IgD-negative memory B cell (primary cell): ENCODE results near the gene ACSL4. TPM values are rescaled to one million over a fixed set of nuclear protein-coding genes. Genes with fewer than 3 reads are reported as not detected.
"Not testable (repeated sequence)": the region's sequence is repeated elsewhere in the genome, so short reads cannot be mapped to it uniquely, and the experiment has no call there.

Experiments used
- H3K27ac Mint-ChIP-seq, 3 donors: one replicate each; pipeline ENCODE4 v1.8.0; 2020 to 2022; ENCODE audit warnings: mild to moderate bottlenecking in 3 of 3, mixed read lengths in 3 of 3, moderate library complexity in 1 of 3
- H3K27me3 Mint-ChIP-seq: one replicate; pipeline ENCODE4 v1.8.0; 2021; ENCODE audit warnings: mixed read lengths
- H3K36me3 Mint-ChIP-seq: one replicate; pipeline ENCODE4 v1.8.0; 2020; ENCODE audit warnings: mild to moderate bottlenecking, mixed read lengths
- H3K4me1 Mint-ChIP-seq, 3 donors: one replicate each; pipeline ENCODE4 v1.8.0; 2020 to 2022; ENCODE audit warnings: mixed read lengths in 3 of 3, mild to moderate bottlenecking in 1 of 3
- H3K4me3 Mint-ChIP-seq, 4 donors: one replicate each; pipeline ENCODE4 v1.8.0; 2020 to 2022; ENCODE audit warnings: mild to moderate bottlenecking in 4 of 4, mixed read lengths in 4 of 4, moderate library complexity in 3 of 4
- H3K9me3 Mint-ChIP-seq, 3 donors: one replicate each; pipeline ENCODE4 v1.8.0; 2020 to 2021; ENCODE audit warnings: mixed read lengths in 3 of 3, mild to moderate bottlenecking in 1 of 3
- polyA plus RNA-seq: library from polyadenylated mRNA; unstranded; fragments of 300-500 nt; fragmentation: Illumina TruSeq; gene quantifications from one replicate; pipeline ENCODE4 v1.2.3, GENCODE V29; 2021

Gene ACSL4
- polyA plus RNA-seq, 1 donor from 2014 or later, result 11.8 TPM

DNA sequence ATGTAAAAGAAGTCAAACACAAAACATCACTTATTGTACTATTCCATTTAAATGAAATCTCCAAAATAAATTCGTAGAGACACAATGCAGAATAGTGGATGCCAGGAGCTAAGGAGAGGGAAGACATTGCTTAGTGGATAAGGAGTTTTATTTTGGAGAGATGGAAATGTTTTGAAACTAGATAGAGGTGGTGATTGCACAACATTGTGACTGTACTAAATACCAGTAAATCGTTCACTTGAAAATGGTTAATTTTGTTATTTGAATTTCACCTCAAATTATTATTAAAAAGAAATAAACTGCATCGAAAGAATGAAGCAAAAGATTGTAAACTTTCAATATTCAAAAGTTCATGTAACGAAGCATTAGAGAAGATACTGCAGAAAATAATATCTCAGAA lies 9.7 kb upstream of the ACSL4 start:
- H3K27me3 Mint-ChIP-seq, result no peaks in the 10 kb centered on the region
- H3K4me3 Mint-ChIP-seq, result no peak overlapping the region
- no peaks in the 10 kb centered on the region for H3K36me3 Mint-ChIP-seq
- peaks cover 0 to 5% (median 2%) of the 10 kb centered on the region in 3 donors for H3K4me1 Mint-ChIP-seq
- no peak overlapping the region for H3K27ac Mint-ChIP-seq
- no peaks in the 10 kb centered on the region for H3K9me3 Mint-ChIP-seq

GRCh38 chrX:109740896-109741295 lies 7.8 kb upstream of the ACSL4 start:
- not testable (repeated sequence) for H3K27me3 Mint-ChIP-seq, H3K4me1 Mint-ChIP-seq, H3K4me3 Mint-ChIP-seq, H3K27ac Mint-ChIP-seq, H3K36me3 Mint-ChIP-seq, H3K9me3 Mint-ChIP-seq

DNA sequence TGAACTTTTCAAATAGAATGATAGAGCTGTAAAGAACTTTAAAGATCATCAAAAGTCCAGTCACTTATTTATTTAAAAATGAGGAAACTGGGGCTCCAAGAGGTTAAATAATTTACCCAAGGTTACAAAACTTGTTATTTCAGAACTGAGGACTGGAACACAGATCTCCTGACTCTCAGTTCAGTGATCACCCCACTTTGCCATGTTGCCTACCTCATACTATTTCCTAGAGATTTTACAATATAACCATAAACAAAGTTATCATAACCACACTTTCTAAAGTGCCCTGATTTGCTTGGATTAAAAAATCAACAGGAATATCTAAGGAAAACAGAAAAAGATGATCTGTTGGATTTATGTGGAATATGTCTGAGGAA lies 7.4 kb upstream of the ACSL4 start:
- no peaks in the 10 kb centered on the region for H3K36me3 Mint-ChIP-seq
- no peak overlapping the region for H3K27ac Mint-ChIP-seq
- no peaks in the 10 kb centered on the region for H3K9me3 Mint-ChIP-seq
- peaks cover 0 to 7% (median 2%) of the 10 kb centered on the region in 3 donors for H3K4me1 Mint-ChIP-seq
- no peak overlapping the region for H3K4me3 Mint-ChIP-seq
- no peaks in the 10 kb centered on the region for H3K27me3 Mint-ChIP-seq

GRCh38 chrX:109739625-109740432 lies 6.8 kb upstream of the ACSL4 start:
- no peaks in the 10 kb centered on the region for H3K36me3 Mint-ChIP-seq
- H3K4me1 Mint-ChIP-seq, result peaks cover 0 to 11% (median 3%) of the 10 kb centered on the region in 3 donors
- H3K9me3 Mint-ChIP-seq, result no peaks in the 10 kb centered on the region
- H3K27me3 Mint-ChIP-seq, result no peaks in the 10 kb centered on the region
- H3K27ac Mint-ChIP-seq, result no peak overlapping the region
- no peak overlapping the region for H3K4me3 Mint-ChIP-seq

DNA sequence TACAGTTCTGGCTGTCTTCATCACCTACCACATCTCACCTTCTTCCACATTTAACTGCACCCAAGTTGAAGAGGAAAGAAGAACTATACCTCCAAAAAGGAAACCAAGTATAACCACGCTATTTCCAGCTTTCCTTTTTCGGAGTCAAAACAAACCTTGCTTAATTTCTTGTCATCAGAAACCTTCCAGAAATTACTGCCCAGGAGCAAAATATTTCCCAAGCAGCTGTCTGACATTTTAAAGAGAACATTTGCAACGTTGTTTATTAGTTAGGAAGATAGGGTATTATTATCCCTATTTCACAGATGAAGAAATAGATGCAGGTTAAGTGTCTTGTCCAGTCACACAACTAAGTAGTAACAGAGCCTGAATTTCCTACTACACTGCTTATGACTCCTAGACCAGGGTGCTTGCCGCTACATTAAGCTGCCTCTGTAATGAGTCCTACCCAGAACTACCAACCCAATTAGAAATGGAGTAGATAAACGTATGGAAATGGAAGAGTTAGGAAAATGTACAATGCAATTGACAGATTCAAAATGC lies 2.2 kb upstream of the ACSL4 start:
- no peaks in the 10 kb centered on the region for H3K36me3 Mint-ChIP-seq
- H3K27ac Mint-ChIP-seq, result no peak overlapping the region
- H3K4me1 Mint-ChIP-seq, result peaks cover 1 to 17% (median 11%) of the 10 kb centered on the region in 3 donors
- peak overlapping the region in 1 of 4 donors; percentile 60 for H3K4me3 Mint-ChIP-seq
- H3K9me3 Mint-ChIP-seq, result no peaks in the 10 kb centered on the region
- H3K27me3 Mint-ChIP-seq, result no peaks in the 10 kb centered on the region

GRCh38 chrX:109733613-109734083 lies 591 bp upstream of the ACSL4 start:
- Mint-ChIP-seq H3K4me3 (peak overlapping the region; percentile 88 to 98 (median 94)), H3K9me3 (no peaks in the 10 kb centered on the region), H3K27me3 (no peaks in the 10 kb centered on the region), H3K4me1 (peaks cover 12 to 26% (median 19%) of the 10 kb centered on the region in 3 donors), H3K27ac (peak overlapping the region; percentile 14 to 92 (median 82)), H3K36me3 (no peaks in the 10 kb centered on the region)

DNA sequence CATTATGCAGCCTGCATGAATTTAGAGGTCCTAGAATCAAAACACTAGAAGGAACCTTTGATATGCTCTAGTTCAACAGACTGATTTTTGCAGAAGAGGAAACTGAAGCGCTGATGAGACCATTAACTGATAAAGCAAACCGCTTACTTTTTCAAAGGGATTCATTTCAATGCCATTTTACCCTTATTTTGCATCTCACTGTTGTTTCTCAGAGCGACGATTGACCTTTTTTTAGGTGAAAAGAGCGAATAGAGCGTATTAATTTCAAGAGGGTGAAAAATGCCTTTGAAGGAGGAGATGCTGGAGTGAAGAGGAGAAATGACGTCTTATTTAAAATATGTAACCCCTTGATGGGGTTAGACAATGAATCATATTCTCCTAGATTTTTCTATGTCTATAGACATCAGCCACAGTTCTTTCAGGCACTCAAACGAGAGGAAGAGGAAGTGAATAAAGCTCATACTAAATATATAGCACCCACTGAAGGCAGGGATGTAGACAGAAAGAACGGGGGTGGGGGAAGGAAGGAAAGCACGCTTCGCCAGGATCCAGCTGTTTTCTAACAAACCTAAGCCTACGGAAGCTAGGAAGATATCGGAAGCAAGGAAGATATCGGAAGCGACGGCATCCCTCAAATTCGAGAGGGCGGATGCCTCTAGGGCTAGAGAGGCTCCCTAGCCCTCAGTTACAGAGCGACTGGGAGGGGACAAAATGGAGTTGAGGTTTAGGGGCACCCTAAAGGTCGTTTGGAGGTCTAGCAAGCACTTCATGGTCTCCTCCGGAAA lies 848 bp downstream of the ACSL4 start:
- Mint-ChIP-seq H3K9me3 (no peaks in the 10 kb centered on the region), H3K27ac (peak overlapping the region; percentile 74 to 96 (median 93)), H3K36me3 (no peaks in the 10 kb centered on the region), H3K4me1 (peaks cover 21 to 39% (median 30%) of the 10 kb centered on the region in 3 donors), H3K4me3 (peak overlapping the region; percentile 88 to 98 (median 97)), H3K27me3 (no peaks in the 10 kb centered on the region)

GRCh38 chrX:109728173-109728535 lies 4.9 kb downstream of the ACSL4 start:
- Mint-ChIP-seq H3K4me1 (peaks cover 26 to 35% (median 29%) of the 10 kb centered on the region in 3 donors), H3K27ac (no peak overlapping the region), H3K9me3 (no peaks in the 10 kb centered on the region), H3K27me3 (no peaks in the 10 kb centered on the region), H3K4me3 (peak overlapping the region in 2 of 4 donors; percentile 21 to 67), H3K36me3 (no peaks in the 10 kb centered on the region)

DNA sequence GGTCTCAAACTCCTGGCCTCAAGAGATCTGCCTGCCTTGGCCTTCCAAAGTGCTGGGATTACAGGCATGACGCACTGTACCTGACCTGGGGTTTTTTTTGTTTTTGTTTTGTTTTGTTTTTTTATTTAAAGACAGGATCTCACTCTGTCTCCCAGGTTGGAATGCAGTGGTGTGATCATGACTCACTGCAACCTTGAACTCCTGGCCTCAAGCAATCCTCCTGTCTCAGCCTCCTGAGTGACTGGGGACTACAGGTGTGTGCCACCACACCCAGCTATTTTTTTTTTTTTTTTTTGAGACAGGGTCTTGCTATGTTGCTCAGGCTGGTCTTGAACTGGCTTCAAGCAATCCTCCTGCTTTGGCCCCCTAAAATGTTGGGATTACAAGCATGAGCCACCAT lies 8.1 kb downstream of the ACSL4 start:
- not testable (repeated sequence) for H3K27me3 Mint-ChIP-seq, H3K4me3 Mint-ChIP-seq, H3K9me3 Mint-ChIP-seq, H3K27ac Mint-ChIP-seq, H3K36me3 Mint-ChIP-seq
- H3K4me1 Mint-ChIP-seq, result peaks cover 36 to 40% (median 36%) of the 10 kb centered on the region in 3 donors

- Mint-ChIP-seq H3K27ac (no peak overlapping the region), H3K27me3 (no peaks in the 10 kb centered on the region), H3K36me3 (no peaks in the 10 kb centered on the region), H3K9me3 (no peaks in the 10 kb centered on the region), H3K4me3 (peak overlapping the region in 1 of 4 donors; percentile 19), H3K4me1 (peaks cover 15 to 28% (median 28%) of the 10 kb centered on the region in 3 donors)
Observed at GRCh38 chrX:109720947-109721346, 12.1 kb downstream of the ACSL4 start.

GRCh38 chrX:109719264-109719663 lies 13.8 kb downstream of the ACSL4 start:
- H3K27me3 Mint-ChIP-seq, result no peaks in the 10 kb centered on the region
- peaks cover 15 to 28% (median 28%) of the 10 kb centered on the region in 3 donors for H3K4me1 Mint-ChIP-seq
- H3K36me3 Mint-ChIP-seq, result no peaks in the 10 kb centered on the region
- H3K4me3 Mint-ChIP-seq, result no peak overlapping the region
- H3K27ac Mint-ChIP-seq, result peak overlapping the region in 2 of 3 donors; percentile 19 to 35
- H3K9me3 Mint-ChIP-seq, result no peaks in the 10 kb centered on the region

- Mint-ChIP-seq H3K27me3 (no peaks in the 10 kb centered on the region), H3K4me1 (peaks cover 12 to 19% (median 19%) of the 10 kb centered on the region in 3 donors), H3K4me3 (no peak overlapping the region), H3K9me3 (no peaks in the 10 kb centered on the region), H3K36me3 (no peaks in the 10 kb centered on the region), H3K27ac (no peak overlapping the region)
Observed at GRCh38 chrX:109716431-109717028, 16.5 kb downstream of the ACSL4 start.

DNA sequence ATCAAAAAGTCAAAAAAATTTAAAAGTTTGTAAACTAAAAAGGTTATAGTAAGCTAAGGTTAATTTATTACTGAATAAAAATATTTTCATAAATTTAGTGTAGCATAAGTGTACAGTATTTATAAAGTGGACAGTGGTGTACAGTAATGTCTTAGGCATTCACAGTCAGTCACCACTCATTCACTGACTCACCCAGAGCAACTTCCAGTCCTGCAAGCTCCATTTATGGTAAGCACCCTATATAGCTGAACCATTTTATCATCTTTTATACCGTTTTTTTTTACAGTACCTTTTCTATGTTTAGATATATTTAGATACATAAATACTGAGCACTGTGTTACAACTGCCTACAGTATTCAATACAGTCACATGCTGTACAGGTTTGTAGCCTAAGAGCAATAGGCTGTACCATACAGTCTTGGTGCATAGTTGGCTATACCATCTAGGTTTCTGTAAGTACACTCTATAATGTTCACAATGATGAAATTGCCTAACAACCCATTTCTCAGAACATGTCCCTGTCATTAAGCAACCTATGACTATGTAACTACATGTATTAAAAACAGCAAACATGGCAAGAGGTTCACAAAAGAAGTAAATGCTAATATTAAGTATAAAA lies 18.6 kb downstream of the ACSL4 start:
- Mint-ChIP-seq H3K4me3 (no peak overlapping the region), H3K27me3 (no peaks in the 10 kb centered on the region), H3K9me3 (no peaks in the 10 kb centered on the region), H3K36me3 (no peaks in the 10 kb centered on the region), H3K4me1 (peaks cover 5 to 20% (median 16%) of the 10 kb centered on the region in 3 donors), H3K27ac (no peak overlapping the region)

DNA sequence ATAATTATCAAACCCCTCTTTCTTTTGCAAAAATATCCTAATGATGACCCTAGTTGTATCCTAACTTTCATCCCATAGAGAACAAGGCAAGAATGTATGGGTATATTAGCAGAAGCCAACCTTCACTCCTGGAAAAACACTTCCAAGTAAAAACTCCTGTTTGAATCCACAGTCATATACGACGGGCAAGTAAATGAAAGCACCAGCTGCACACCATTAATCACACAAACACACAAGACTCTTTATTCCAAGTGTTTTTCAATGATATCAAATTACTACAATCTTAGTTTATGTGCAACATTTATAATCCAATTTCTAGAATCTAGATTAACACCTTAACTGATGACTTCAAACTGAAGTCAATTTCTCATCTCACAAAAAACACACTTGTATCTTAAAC lies 22.9 kb downstream of the ACSL4 start:
- Mint-ChIP-seq H3K27me3 (no peaks in the 10 kb centered on the region), H3K4me1 (peaks cover 31 to 37% (median 32%) of the 10 kb centered on the region in 3 donors), H3K36me3 (no peaks in the 10 kb centered on the region), H3K4me3 (peak overlapping the region in 1 of 4 donors; percentile 3), H3K9me3 (no peaks in the 10 kb centered on the region), H3K27ac (peak overlapping the region in 2 of 3 donors; percentile 9 to 59)
